GM19395 (cell line): ENCODE results near the gene RSAD2.
A peak's percentile ranks its signal among the peaks of the same experiment; 100 is the strongest.
"Not testable (repeated sequence)": the region's sequence is repeated elsewhere in the genome, so short reads cannot be mapped to it uniquely, and the experiment has no call there.

ENCODE experiments used
- ATAC-seq: cut with Tn5 transposase; IDR thresholded peaks from one replicate; pipeline ENCODE4 v1.9.1; 2021; ENCODE audit warnings: mild to moderate bottlenecking, moderate library complexity; ENCODE audit not compliant: unreplicated experiment

RSAD2 gene

DNA sequence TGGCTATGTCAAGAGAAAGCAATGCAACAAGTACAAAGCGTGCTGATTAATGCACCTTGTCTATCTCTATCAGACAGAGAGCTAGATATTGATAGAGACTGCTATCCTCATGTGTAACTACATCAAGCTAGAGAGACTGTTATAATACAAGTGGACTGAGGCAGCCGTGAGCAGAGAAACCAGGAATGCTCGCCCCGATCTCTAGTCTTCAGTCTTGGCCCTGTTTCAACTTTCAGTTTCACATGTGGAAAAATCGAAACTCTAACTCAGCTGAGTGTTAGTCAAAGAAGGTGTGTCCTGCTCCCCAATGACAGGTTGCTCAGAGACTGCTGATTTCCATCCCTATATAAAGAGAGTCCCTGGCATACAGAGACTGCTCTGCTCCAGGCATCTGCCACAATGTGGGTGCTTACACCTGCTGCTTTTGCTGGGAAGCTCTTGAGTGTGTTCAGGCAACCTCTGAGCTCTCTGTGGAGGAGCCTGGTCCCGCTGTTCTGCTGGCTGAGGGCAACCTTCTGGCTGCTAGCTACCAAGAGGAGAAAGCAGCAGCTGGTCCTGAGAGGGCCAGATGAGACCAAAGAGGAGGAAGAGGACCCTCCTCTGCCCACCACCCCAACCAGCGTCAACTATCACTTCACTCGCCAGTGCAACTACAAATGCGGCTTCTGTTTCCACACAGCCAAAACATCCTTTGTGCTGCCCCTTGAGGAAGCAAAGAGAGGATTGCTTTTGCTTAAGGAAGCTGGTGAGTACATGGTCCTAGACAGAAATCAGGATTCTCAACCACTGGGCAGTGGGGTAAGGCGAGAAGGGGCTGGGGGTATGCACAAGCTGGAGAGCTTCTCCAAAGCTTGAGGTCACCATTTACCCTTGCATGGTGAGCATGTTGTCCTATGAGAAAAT lies at the start of gene RSAD2:
TSS of gene RSAD2 (plus strand) at position 376 of the 903 bp plus-strand sequence. CDS start at position 400, 24 bp downstream.
- peak; percentile 89 for ATAC-seq

- no peak for ATAC-seq
Observed at GRCh38 chr2:6828299-6828584, 49.3 kb upstream of the RSAD2 start.

GRCh38 chr2:6831229-6831628 lies 46.3 kb upstream of the RSAD2 start:
- no peak for ATAC-seq

DNA sequence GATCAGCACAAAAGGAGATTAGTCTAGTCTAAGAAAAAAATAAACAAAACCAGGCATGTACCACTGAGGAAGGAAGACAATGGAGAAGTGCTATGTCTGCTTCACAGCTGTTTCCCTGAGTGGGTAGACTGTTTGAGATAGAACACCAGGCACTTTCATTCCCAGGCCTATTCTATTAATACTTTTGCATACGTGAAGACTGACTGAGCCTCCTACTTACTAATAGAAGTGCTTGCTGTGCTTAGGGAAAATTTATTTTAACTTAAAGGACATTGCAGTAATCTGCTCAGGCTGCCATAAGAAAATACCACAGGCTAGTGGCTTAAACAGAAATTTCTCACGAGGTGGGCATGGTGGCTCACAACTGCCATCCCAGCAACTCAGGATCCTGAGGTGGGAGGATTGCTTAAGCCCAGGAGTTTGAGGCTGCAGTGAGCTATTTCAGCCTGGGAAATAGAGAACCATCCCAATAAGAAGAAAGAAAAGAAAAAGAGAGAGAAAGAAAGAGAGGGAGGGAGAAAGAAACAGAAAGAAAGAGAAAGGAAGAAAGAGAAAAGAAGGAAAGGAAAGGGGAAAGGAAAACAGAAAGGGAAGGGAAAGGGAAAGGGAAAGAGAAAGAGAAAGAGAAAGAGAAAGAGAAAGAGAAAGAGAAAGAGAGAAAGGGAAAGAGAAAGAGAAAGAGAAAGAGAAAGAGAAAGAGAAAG lies 44.8 kb upstream of the RSAD2 start:
- ATAC-seq = no peak

GRCh38 chr2:6833300-6833604 lies 44.3 kb upstream of the RSAD2 start:
- ATAC-seq = no peak

GRCh38 chr2:6834163-6834562 lies 43.4 kb upstream of the RSAD2 start:
- ATAC-seq = no peak

GRCh38 chr2:6835467-6835866 lies 42.1 kb upstream of the RSAD2 start:
- ATAC-seq = no peak

DNA sequence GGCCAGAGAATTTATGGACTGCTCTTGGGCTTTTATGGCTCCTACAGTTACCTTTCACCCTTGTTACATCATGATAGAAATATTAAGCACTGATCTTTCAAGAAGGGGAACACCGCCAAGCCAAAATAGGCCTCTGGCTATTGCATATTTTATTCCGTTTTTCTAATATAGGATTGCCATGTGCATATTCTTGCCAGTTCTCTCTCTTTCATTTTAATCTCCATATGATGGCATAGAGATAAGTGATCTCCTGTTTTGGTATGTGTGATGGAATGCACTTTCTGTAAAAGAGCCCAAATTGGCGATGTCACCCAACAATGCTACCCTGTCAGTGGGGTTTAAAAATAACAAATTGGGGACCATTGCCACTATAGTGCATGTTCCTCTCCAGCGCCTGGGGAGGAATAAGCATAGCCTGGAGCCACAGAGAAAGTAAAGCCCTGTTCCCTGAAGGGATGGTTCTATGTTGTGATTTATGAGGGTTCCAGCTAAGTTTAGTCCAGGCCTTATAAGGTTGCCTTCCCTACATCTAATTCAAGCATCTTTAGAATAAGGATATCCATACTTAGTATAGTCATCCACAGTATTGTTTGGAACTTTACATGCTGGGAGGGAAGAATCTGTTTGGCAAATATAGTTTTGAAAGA lies 38.8 kb upstream of the RSAD2 start:
- ATAC-seq = no peak

GRCh38 chr2:6841537-6842287 lies 35.9 kb upstream of the RSAD2 start:
- ATAC-seq = no peak

GRCh38 chr2:6845312-6845711 lies 32.3 kb upstream of the RSAD2 start:
- ATAC-seq = no peak

DNA sequence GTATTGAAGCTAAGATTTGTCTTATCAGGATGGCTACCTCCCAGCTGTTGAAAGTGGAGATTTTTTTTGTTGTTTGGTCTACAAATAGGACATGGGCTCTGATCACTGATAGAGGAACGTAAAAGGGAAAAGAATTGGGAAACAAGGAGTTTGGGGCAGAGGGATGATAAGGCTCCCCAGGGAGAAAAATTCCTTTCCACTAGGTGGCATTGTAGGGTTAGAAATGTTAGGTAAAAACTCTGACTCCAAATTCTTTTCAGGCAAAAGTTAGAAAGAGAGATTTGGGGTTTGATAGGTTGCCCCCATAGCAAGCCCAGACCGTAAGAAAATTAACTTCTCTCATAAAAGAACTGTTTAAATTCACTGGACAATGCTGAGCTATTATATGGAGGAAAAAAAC lies 31.7 kb upstream of the RSAD2 start:
- ATAC-seq = no peak

GRCh38 chr2:6846540-6846939 lies 31.0 kb upstream of the RSAD2 start:
- ATAC-seq = no peak

GRCh38 chr2:6846967-6847681 lies 30.5 kb upstream of the RSAD2 start:
- ATAC-seq = no peak

DNA sequence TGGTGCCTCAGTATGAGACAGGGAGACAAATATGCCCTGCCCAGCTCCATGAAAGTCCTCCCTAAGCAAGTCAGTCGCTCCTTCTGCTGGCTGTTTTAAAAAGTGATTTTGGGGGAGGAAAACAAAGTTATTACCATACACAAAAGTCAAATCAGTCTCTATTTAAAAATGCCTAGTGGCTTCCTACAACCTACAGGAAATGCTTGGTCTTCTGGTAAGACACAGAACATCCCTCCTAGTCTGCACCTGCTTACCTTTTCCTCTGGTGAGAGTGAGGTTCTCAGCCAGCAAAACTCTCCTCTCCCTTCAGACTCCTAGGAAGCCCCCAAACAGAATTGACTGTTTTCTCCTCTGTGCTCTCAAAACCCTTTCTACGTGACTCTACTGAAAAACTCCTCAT lies 25.4 kb upstream of the RSAD2 start:
- ATAC-seq = no peak

- ATAC-seq = no peak
Observed at GRCh38 chr2:6854416-6854815, 23.2 kb upstream of the RSAD2 start.

GRCh38 chr2:6855860-6856547 lies 21.6 kb upstream of the RSAD2 start:
- ATAC-seq = no peak

GRCh38 chr2:6856548-6856920 lies 21.0 kb upstream of the RSAD2 start:
- no peak for ATAC-seq

GRCh38 chr2:6858466-6859027 lies 19.0 kb upstream of the RSAD2 start:
- not testable (repeated sequence) for ATAC-seq

GRCh38 chr2:6860296-6860695 lies 17.3 kb upstream of the RSAD2 start:
- ATAC-seq = no peak

- no peak for ATAC-seq
Observed at GRCh38 chr2:6863792-6864191, 13.8 kb upstream of the RSAD2 start.
